ENCODE measurements around the gene TMEM37. TPM values are rescaled to one million over a fixed set of nuclear protein-coding genes. Genes with fewer than 3 reads are reported as not detected.
A peak's percentile ranks its signal among the peaks of the same experiment; 100 is the strongest.

TMEM37 gene
- total RNA-seq, 1 donor from 2014 or later: not detected

DNA sequence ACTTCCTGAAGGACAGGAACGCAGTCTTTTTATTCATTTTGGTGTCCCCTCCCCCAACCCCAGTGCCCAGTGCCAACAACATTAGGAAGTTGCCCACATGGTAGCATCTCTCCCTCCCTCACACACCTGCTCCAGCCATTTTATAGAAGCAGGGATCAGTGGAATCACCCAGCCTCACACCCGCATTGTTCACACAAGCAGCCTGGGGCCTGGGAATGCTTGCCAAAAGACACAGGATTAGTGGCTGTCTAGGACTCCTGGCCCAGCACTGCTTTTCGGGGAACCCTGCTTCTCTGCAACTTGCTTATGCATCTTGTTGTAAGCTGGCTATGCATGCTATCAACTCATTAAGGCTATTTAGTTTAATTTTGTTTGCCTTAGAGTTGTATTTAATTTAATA lies 17.9 kb downstream of the TMEM37 start:
- FAIRE-seq (no peak), DNase-seq (ENCODE audit: low read depth) (no peak)
- H3K36me3 ChIP-seq (ENCODE audit: control insufficient read depth, insufficient read depth, low read length): no peaks in the 10 kb centered on the region
- TF ChIP-seq, protein P1, sequence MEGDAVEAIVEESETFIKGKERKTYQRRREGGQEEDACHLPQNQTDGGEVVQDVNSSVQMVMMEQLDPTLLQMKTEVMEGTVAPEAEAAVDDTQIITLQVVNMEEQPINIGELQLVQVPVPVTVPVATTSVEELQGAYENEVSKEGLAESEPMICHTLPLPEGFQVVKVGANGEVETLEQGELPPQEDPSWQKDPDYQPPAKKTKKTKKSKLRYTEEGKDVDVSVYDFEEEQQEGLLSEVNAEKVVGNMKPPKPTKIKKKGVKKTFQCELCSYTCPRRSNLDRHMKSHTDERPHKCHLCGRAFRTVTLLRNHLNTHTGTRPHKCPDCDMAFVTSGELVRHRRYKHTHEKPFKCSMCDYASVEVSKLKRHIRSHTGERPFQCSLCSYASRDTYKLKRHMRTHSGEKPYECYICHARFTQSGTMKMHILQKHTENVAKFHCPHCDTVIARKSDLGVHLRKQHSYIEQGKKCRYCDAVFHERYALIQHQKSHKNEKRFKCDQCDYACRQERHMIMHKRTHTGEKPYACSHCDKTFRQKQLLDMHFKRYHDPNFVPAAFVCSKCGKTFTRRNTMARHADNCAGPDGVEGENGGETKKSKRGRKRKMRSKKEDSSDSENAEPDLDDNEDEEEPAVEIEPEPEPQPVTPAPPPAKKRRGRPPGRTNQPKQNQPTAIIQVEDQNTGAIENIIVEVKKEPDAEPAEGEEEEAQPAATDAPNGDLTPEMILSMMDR (IDR thresholded peaks at IDR 0.05; ENCODE audit: insufficient read depth, low read length, severe bottlenecking): no peak
- no peaks in the 10 kb centered on the region for H3K27me3 ChIP-seq (ENCODE audit: control insufficient read depth, insufficient read depth, low read length)
- no peak overlapping the region for H3K4me3 ChIP-seq (ENCODE audit: low read depth, low read length)

DNA sequence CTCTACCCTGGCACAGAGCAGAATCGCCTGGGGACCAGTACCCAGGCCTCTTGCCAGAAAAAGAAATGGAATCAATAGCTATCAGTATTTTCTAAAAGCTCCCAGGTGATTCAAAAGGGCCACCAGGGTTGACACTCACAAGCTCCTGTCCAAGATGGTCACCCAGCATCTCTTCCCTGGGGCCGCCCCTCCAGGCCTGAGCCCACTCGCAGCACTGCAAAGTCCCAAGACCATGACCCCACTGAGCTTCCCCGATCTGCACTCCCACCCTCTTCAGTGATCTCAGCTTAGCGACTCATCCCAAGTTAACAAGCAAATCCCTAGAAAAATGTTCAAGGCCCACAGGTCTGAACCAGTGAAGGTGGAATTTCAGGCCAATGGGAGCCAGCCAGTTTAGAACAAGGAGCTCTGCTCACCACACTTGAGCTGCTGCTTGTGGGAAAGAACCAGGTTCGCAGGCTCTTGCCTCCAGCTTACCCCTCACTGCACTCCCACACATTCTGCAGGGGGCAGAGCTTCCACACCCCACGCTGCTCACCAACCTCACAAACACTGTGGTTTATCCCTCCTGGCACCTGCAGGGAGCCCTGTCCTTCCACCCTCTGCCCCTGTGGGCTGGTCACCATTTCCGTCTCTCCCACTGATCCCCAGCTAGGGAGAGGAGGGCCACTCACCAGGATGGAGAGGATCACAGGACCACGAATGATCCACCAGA lies 19.8 kb downstream of the TMEM37 start:
- FAIRE-seq (no peak), DNase-seq (ENCODE audit: low read depth) (no peak)
- H3K27me3 ChIP-seq (ENCODE audit: control insufficient read depth, insufficient read depth, low read length): no peaks in the 10 kb centered on the region

DNA sequence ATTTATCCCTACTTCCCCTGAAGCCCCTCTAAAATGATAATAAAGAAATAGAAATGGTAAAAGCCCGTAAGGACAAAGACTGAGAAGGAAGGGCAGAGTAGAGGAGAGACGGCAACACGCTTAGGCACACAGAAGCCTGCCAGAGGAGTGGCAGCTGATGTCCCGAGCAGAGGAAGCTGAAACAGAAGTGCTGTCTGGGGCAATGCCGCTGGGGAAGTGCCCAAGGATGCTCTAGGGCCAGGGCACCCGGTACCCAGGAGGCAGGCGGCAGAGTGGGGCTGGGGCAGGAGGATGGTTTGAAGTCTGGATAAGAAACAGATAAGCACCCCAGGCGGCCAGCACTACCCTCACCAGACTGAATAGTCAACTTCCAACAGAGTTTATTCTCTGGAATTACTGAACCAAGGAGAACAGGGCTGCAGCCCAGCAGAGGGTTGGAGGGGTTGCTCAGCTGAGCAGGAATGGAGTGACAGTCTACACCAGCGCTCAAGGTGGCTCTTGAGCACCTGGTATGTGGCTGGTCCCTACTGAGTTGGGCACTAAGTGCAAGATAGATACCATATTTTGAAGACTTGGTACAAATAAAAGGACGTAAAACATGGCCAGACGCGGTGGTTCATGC lies 22.4 kb downstream of the TMEM37 start:
- Histone ChIP-seq H3K4me3 (ENCODE audit: low read depth, low read length) (no peak overlapping the region), H3K27me3 (ENCODE audit: control insufficient read depth, insufficient read depth, low read length) (no peaks in the 10 kb centered on the region), H3K36me3 (ENCODE audit: control insufficient read depth, insufficient read depth, low read length) (no peaks in the 10 kb centered on the region)
- TF ChIP-seq, protein P1 (IDR thresholded peaks at IDR 0.05; ENCODE audit: insufficient read depth, low read length, severe bottlenecking): no peak
- DNase-seq (ENCODE audit: low read depth): no peak
- FAIRE-seq: no peak

More for the DNA sequence above, 19.8 kb downstream of the TMEM37 start:
- TF ChIP-seq, protein P1 (IDR thresholded peaks at IDR 0.05; ENCODE audit: insufficient read depth, low read length, severe bottlenecking): no peak
- H3K4me3 ChIP-seq (ENCODE audit: low read depth, low read length): no peak overlapping the region
- H3K36me3 ChIP-seq (ENCODE audit: control insufficient read depth, insufficient read depth, low read length): no peaks in the 10 kb centered on the region

DNA sequence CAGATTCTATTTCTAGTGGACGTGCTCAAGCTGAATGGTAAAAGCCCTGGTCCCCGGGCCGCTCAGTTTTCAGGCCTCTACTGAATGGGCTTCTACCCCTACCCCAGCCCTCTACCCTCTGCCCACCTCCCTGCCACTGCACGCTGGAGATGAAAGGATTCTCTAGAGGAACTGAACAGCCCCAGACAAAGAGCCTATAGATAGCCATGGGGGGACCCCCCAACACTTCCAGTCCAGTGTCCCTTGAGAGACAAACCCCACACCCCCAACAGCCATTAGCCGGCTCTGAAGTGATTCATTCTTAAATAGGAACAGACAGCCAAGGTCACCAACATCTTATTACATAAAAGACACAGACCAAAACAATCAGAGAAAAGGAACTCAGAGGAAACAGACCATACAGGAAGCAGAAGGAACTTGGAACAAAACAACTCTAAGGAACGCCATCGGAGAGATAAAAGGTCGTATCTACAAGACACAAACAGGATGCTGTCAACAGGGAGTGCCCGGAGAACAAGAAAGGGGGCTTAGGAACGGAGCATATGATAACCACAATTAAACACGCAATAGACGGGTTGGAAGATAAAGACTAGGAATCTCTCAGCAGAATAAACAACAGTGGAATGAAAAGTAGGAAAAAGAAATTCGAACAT lies 23.5 kb downstream of the TMEM37 start:
- Histone ChIP-seq H3K4me3 (ENCODE audit: low read depth, low read length) (no peak overlapping the region), H3K27me3 (ENCODE audit: control insufficient read depth, insufficient read depth, low read length) (no peaks in the 10 kb centered on the region), H3K36me3 (ENCODE audit: control insufficient read depth, insufficient read depth, low read length) (no peaks in the 10 kb centered on the region)
- no peak for FAIRE-seq
- TF ChIP-seq, protein P1 (IDR thresholded peaks at IDR 0.05; ENCODE audit: insufficient read depth, low read length, severe bottlenecking): no peak
- no peak for DNase-seq (ENCODE audit: low read depth)

DNA sequence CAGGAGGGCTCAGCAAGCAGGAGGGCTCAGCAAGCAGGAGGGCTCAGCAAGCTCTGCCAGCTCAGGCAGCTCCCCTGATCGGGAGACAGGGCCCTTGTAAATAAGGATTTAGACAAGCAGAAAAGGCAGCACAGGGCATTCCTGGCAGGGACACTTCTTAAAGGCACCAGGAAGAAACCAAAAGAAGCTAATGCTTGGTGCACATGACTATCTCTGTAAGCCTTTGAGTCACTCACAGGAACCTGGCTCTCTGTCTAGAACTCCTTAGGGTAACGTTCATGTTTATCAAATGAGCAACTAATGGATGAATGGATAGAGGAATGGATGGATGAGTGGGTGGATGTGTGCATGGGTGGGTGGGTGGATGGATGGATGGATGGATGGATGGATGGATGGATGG lies 28.4 kb downstream of the TMEM37 start:
- Histone ChIP-seq H3K36me3 (ENCODE audit: control insufficient read depth, insufficient read depth, low read length) (no peaks in the 10 kb centered on the region), H3K27me3 (ENCODE audit: control insufficient read depth, insufficient read depth, low read length) (no peaks in the 10 kb centered on the region), H3K4me3 (ENCODE audit: low read depth, low read length) (no peak overlapping the region)
- TF ChIP-seq, protein P1 (IDR thresholded peaks at IDR 0.05; ENCODE audit: insufficient read depth, low read length, severe bottlenecking): no peak
- peak; percentile 42 for DNase-seq (ENCODE audit: low read depth)
- FAIRE-seq: no peak
